ENCODE data around the gene IRF5. TPM values are rescaled to one million over a fixed set of nuclear protein-coding genes. Genes with fewer than 3 reads are reported as not detected.

The IRF5 gene
- polyA plus RNA-seq, 1 donor from 2014 or later: not detected

- TF ChIP-seq RAD21 (conservative IDR thresholded peaks at IDR 0.05) (no peak), REST (IDR thresholded peaks at IDR 0.05; ENCODE audit: borderline replicate concordance) (no peak), CTCF (IDR thresholded peaks at IDR 0.05; ENCODE audit: poor library complexity, severe bottlenecking) (no peak), TAF1 (IDR thresholded peaks at IDR 0.05; ENCODE audit: low read depth) (no peak), MXI1 (conservative IDR thresholded peaks at IDR 0.05; ENCODE audit: poor library complexity, severe bottlenecking) (no peak), SMC3 (conservative IDR thresholded peaks at IDR 0.05; ENCODE audit: poor library complexity) (no peak), POLR2AphosphoS5 (IDR thresholded peaks at IDR 0.05) (no peak), EZH2 (IDR thresholded peaks at IDR 0.05; ENCODE audit: borderline replicate concordance, insufficient read depth, low read length, poor library complexity, severe bottlenecking) (no peak), EP300 (conservative IDR thresholded peaks at IDR 0.05; ENCODE audit: poor library complexity, severe bottlenecking) (no peak)
- no peaks in the 10 kb centered on the region for H3K79me2 ChIP-seq (replicated peaks; ENCODE audit: insufficient read depth, low read length)
- no peak overlapping the region for H2AFZ ChIP-seq (ENCODE audit: low read depth, low read length)
- H3K4me2 ChIP-seq (ENCODE audit: low read length): no peak overlapping the region
- H3K27ac ChIP-seq (ENCODE audit: low read length): no peak overlapping the region
- no peak overlapping the region for H3K9ac ChIP-seq (ENCODE audit: low read length)
- no peaks in the 10 kb centered on the region for H3K9me3 ChIP-seq (ENCODE audit: low read length)
- H3K27me3 ChIP-seq (ENCODE audit: insufficient read depth, low read depth, low read length): no peaks in the 10 kb centered on the region
- H3K36me3 ChIP-seq (ENCODE audit: insufficient read depth, low read length): peaks cover 3% of the 10 kb centered on the region
- no peaks in the 10 kb centered on the region for H4K20me1 ChIP-seq (ENCODE audit: insufficient read depth)
- no peaks in the 10 kb centered on the region for H3F3A ChIP-seq (ENCODE audit: insufficient read depth, low read length, poor library complexity, severe bottlenecking)
- H3K9me2 ChIP-seq (ENCODE audit: insufficient read depth, low read length): no peaks in the 10 kb centered on the region
- H3K4me3 ChIP-seq (ENCODE audit: low read length): no peak overlapping the region
Measured at GRCh38 chr7:128955981-128956380, 18.3 kb downstream of the IRF5 start.

DNA sequence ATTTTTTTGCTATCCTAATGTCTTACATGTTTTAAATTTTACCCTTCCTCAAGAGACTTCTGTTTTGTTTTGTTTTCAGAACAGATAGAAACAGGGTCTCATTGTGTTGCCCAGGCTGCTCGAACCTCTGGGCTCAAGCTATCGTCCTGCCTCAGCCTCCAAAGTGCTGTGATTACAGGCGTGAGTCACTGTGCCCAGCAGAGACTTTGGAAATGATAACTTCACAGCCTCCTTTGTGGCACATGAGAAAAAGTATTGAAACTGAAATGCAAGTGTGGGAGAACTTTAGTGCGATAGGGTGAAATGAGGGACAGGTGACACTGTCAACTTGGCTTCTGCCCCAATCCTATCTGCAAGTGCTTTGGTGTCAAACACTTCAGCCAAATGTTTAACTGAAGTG lies 21.6 kb downstream of the IRF5 start:
- Histone ChIP-seq H3K9me2 (ENCODE audit: insufficient read depth, low read length) (no peaks in the 10 kb centered on the region), H3K4me2 (ENCODE audit: low read length) (no peak overlapping the region), H3F3A (ENCODE audit: insufficient read depth, low read length, poor library complexity, severe bottlenecking) (no peaks in the 10 kb centered on the region), H3K9me3 (ENCODE audit: low read length) (no peaks in the 10 kb centered on the region), H2AFZ (ENCODE audit: low read depth, low read length) (no peak overlapping the region), H3K4me3 (ENCODE audit: low read length) (no peak overlapping the region), H4K20me1 (ENCODE audit: insufficient read depth) (no peaks in the 10 kb centered on the region), H3K36me3 (ENCODE audit: insufficient read depth, low read length) (peaks cover 6% of the 10 kb centered on the region), H3K9ac (ENCODE audit: low read length) (no peak overlapping the region), H3K27ac (ENCODE audit: low read length) (no peak overlapping the region), H3K27me3 (ENCODE audit: insufficient read depth, low read depth, low read length) (no peaks in the 10 kb centered on the region), H3K79me2 (replicated peaks; ENCODE audit: insufficient read depth, low read length) (no peaks in the 10 kb centered on the region)
- TF ChIP-seq CTCF (IDR thresholded peaks at IDR 0.05; ENCODE audit: poor library complexity, severe bottlenecking) (no peak), REST (IDR thresholded peaks at IDR 0.05; ENCODE audit: borderline replicate concordance) (no peak), SMC3 (conservative IDR thresholded peaks at IDR 0.05; ENCODE audit: poor library complexity) (no peak), MXI1 (conservative IDR thresholded peaks at IDR 0.05; ENCODE audit: poor library complexity, severe bottlenecking) (no peak), EP300 (conservative IDR thresholded peaks at IDR 0.05; ENCODE audit: poor library complexity, severe bottlenecking) (no peak), RAD21 (conservative IDR thresholded peaks at IDR 0.05) (no peak), TAF1 (IDR thresholded peaks at IDR 0.05; ENCODE audit: low read depth) (no peak), POLR2AphosphoS5 (IDR thresholded peaks at IDR 0.05) (no peak), EZH2 (IDR thresholded peaks at IDR 0.05; ENCODE audit: borderline replicate concordance, insufficient read depth, low read length, poor library complexity, severe bottlenecking) (no peak)

Data from neural cell (in vitro differentiated cells).